ENCODE data around the gene CTDSPL2. TPM values are rescaled to one million over a fixed set of nuclear protein-coding genes. Genes with fewer than 3 reads are reported as not detected.
A peak's percentile ranks its signal among the peaks of the same experiment; 100 is the strongest.

The CTDSPL2 gene
- total RNA-seq, 1 donor from 2014 or later, result 61.7 TPM

- H3K36me3 Mint-ChIP-seq (ENCODE audit: insufficient read depth), result peaks cover 42% of the 10 kb centered on the region
- no peak overlapping the region for H3K4me3 Mint-ChIP-seq (ENCODE audit: low read depth)
- peaks cover 13% of the 10 kb centered on the region for H3K9me3 Mint-ChIP-seq (ENCODE audit: low read depth)
- TF ChIP-seq, protein P1, sequence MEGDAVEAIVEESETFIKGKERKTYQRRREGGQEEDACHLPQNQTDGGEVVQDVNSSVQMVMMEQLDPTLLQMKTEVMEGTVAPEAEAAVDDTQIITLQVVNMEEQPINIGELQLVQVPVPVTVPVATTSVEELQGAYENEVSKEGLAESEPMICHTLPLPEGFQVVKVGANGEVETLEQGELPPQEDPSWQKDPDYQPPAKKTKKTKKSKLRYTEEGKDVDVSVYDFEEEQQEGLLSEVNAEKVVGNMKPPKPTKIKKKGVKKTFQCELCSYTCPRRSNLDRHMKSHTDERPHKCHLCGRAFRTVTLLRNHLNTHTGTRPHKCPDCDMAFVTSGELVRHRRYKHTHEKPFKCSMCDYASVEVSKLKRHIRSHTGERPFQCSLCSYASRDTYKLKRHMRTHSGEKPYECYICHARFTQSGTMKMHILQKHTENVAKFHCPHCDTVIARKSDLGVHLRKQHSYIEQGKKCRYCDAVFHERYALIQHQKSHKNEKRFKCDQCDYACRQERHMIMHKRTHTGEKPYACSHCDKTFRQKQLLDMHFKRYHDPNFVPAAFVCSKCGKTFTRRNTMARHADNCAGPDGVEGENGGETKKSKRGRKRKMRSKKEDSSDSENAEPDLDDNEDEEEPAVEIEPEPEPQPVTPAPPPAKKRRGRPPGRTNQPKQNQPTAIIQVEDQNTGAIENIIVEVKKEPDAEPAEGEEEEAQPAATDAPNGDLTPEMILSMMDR (IDR thresholded peaks at IDR 0.05; ENCODE audit: unreplicated experiment), result no peak
- no peak for DNase-seq (ENCODE audit: low spot score, unreplicated experiment)
- H3K27me3 Mint-ChIP-seq, result no peaks in the 10 kb centered on the region
- H3K4me1 Mint-ChIP-seq (ENCODE audit: low read depth), result no peaks in the 10 kb centered on the region
- H3K27ac Mint-ChIP-seq, result no peak overlapping the region
Measured at GRCh38 chr15:44568338-44568737, 140.9 kb downstream of the CTDSPL2 start.

- H3K4me1 Mint-ChIP-seq (ENCODE audit: low read depth), result no peaks in the 10 kb centered on the region
- no peak for DNase-seq (ENCODE audit: low spot score, unreplicated experiment)
- no peak overlapping the region for H3K4me3 Mint-ChIP-seq (ENCODE audit: low read depth)
- H3K27me3 Mint-ChIP-seq, result no peaks in the 10 kb centered on the region
- peaks cover 33% of the 10 kb centered on the region for H3K36me3 Mint-ChIP-seq (ENCODE audit: insufficient read depth)
- TF ChIP-seq, protein P1 (IDR thresholded peaks at IDR 0.05; ENCODE audit: unreplicated experiment), result no peak
- peaks cover 13% of the 10 kb centered on the region for H3K9me3 Mint-ChIP-seq (ENCODE audit: low read depth)
- H3K27ac Mint-ChIP-seq, result peak overlapping the region; percentile 75
Measured at GRCh38 chr15:44569316-44569715, 141.9 kb downstream of the CTDSPL2 start.

DNA sequence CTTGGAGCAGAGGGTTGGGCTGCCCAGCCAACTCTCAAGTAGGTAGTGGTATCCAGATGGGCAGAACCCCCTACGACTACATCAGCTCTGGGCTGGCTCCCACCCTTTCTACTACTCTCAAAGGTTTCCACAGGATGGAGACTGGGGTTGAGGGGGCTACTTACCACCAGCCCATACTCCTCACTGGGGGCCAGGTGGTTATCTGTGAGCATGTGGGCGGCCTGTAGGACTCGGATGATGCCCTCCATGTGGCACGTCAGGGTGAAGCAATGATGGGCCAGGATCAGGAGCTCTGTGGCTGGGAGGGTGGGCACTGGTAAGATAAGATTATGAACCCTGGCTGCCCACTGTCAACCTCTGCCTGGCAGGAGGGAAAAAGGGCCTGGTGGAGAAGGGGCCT is 142.9 kb downstream of the CTDSPL2 start:
- Mint-ChIP-seq H3K27me3 (no peaks in the 10 kb centered on the region), H3K9me3 (ENCODE audit: low read depth) (peaks cover 9% of the 10 kb centered on the region), H3K4me1 (ENCODE audit: low read depth) (no peaks in the 10 kb centered on the region), H3K27ac (no peak overlapping the region), H3K36me3 (ENCODE audit: insufficient read depth) (peaks cover 24% of the 10 kb centered on the region), H3K4me3 (ENCODE audit: low read depth) (no peak overlapping the region)
- TF ChIP-seq, protein P1 (IDR thresholded peaks at IDR 0.05; ENCODE audit: unreplicated experiment), result no peak
- no peak for DNase-seq (ENCODE audit: low spot score, unreplicated experiment)

DNA sequence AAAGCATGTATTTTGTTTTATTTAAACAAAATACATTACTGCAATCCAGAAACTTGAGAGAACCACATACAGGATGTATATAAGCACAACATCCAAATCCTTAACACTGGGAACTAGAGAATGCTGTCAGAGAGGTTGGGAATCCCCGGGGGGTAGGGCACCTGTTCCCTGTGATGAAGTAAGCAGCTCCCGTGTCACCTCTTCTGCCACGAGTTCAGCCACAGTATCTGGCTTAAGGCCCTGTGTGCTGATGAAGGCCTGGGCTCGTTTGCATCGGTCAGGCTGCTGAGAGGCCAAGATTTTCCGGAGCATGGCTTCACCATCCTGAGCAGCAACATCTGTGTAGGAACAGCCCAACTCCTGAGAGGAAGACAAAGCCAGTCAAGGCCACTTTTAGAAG is 146.0 kb downstream of the CTDSPL2 start:
- Mint-ChIP-seq H3K4me1 (ENCODE audit: low read depth) (no peaks in the 10 kb centered on the region), H3K27ac (no peak overlapping the region), H3K9me3 (ENCODE audit: low read depth) (no peaks in the 10 kb centered on the region), H3K36me3 (ENCODE audit: insufficient read depth) (peaks cover 8% of the 10 kb centered on the region), H3K4me3 (ENCODE audit: low read depth) (no peak overlapping the region), H3K27me3 (no peaks in the 10 kb centered on the region)
- DNase-seq (ENCODE audit: low spot score, unreplicated experiment), result no peak
- TF ChIP-seq, protein P1 (IDR thresholded peaks at IDR 0.05; ENCODE audit: unreplicated experiment), result no peak

GRCh38 chr15:44574734-44575133 is 147.3 kb downstream of the CTDSPL2 start:
- no peak overlapping the region for H3K4me3 Mint-ChIP-seq (ENCODE audit: low read depth)
- H3K9me3 Mint-ChIP-seq (ENCODE audit: low read depth), result no peaks in the 10 kb centered on the region
- no peaks in the 10 kb centered on the region for H3K27me3 Mint-ChIP-seq
- TF ChIP-seq, protein P1 (IDR thresholded peaks at IDR 0.05; ENCODE audit: unreplicated experiment), result no peak
- peaks cover 6% of the 10 kb centered on the region for H3K36me3 Mint-ChIP-seq (ENCODE audit: insufficient read depth)
- no peaks in the 10 kb centered on the region for H3K4me1 Mint-ChIP-seq (ENCODE audit: low read depth)
- H3K27ac Mint-ChIP-seq, result no peak overlapping the region
- no peak for DNase-seq (ENCODE audit: low spot score, unreplicated experiment)

Other genes with a start within 250 kb of the CTDSPL2 start
- gene FRMD5, start 232.4 kb upstream of the CTDSPL2 start, total RNA-seq, result 7.8 and 9.5 TPM in 2 replicates
- 67.2 and 71.9 TPM in 2 replicates for gene GOLM2, start 138.9 kb upstream of the CTDSPL2 start, total RNA-seq
- gene EIF3J, start 109.5 kb downstream of the CTDSPL2 start, total RNA-seq, result 75.8 and 81.7 TPM in 2 replicates
- 90.6 and 96.4 TPM in 2 replicates for gene SPG11, start 236.0 kb downstream of the CTDSPL2 start, total RNA-seq